B cell (primary cell): ENCODE measurements around the gene TMEM163.

Source experiments
- CTCF ChIP-seq: fragments of 200-600 bp; IDR thresholded peaks from one replicate; pipeline ENCODE4 v1.8.0; 2022; ENCODE audit warnings: antibody characterized with exemption, mild to moderate bottlenecking
- EZH2 ChIP-seq: IDR thresholded peaks from 2 replicates; pipeline ENCODE4 v1.6.1; 2012; ENCODE audit warnings: borderline replicate concordance, low read depth, mild to moderate bottlenecking, moderate library complexity, low read length; ENCODE audit not compliant: insufficient read depth, poor library complexity, severe bottlenecking

- TF ChIP-seq CTCF (no peak), EZH2 (no peak)
Measured at GRCh38 chr2:134413430-134413829, 305.4 kb downstream of the TMEM163 start.
